ENCODE results near the gene DPF1. TPM values are rescaled to one million over a fixed set of nuclear protein-coding genes. Genes with fewer than 3 reads are reported as not detected.

DPF1 gene
- polyA plus RNA-seq, 1 donor (not counting 4 experiments of a cell fraction or from before 2014, with no cell fraction given) = 1.5 TPM

DNA sequence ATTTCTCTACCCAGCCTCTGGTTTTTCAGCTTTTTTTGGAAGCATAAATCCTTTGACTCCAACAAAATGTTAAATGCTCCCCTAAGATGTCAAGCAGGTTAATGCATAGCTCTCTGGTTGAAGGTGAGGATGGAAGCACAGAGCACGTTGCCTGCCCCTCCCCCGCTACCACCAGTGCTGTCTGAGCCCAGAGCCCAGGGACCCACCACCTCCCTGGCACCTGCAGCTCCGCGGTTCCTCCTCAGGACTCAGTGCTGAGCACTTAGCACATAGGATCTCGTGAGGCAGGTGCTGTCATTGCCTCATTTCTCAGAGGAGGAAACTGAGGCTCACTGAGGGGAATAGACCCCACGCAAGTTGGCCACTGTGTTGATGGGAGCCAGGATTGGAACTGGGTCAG is 48.6 kb downstream of the DPF1 start:
- no peak for FAIRE-seq
- H3K9me3 ChIP-seq (ENCODE audit: control insufficient read depth, low read depth, low read length) = no peaks in the 10 kb centered on the region
- H3K9me1 ChIP-seq (ENCODE audit: control insufficient read depth, extremely low read depth, insufficient read depth, low read length) = no peaks in the 10 kb centered on the region
- TF ChIP-seq EZH2 (IDR thresholded peaks at IDR 0.05; ENCODE audit: low read length) = no peak
- TF ChIP-seq, protein P1, sequence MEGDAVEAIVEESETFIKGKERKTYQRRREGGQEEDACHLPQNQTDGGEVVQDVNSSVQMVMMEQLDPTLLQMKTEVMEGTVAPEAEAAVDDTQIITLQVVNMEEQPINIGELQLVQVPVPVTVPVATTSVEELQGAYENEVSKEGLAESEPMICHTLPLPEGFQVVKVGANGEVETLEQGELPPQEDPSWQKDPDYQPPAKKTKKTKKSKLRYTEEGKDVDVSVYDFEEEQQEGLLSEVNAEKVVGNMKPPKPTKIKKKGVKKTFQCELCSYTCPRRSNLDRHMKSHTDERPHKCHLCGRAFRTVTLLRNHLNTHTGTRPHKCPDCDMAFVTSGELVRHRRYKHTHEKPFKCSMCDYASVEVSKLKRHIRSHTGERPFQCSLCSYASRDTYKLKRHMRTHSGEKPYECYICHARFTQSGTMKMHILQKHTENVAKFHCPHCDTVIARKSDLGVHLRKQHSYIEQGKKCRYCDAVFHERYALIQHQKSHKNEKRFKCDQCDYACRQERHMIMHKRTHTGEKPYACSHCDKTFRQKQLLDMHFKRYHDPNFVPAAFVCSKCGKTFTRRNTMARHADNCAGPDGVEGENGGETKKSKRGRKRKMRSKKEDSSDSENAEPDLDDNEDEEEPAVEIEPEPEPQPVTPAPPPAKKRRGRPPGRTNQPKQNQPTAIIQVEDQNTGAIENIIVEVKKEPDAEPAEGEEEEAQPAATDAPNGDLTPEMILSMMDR (optimal IDR thresholded peaks at IDR 0.05 in 1 of 3, IDR thresholded peaks at IDR 0.05 in 1 of 3, conservative IDR thresholded peaks at IDR 0.05 in 1 of 3; ENCODE audit: extremely low read depth in 1 of 3, insufficient read depth in 2 of 3, low read length in 3 of 3) = no peak
- no peaks in the 10 kb centered on the region for H3K27me3 ChIP-seq (ENCODE audit: control insufficient read depth, extremely low read depth, insufficient read depth, low read length)
- H3K27ac ChIP-seq (ENCODE audit: control insufficient read depth, insufficient read depth, low read length) = no peak overlapping the region
- H3K4me1 ChIP-seq (ENCODE audit: control insufficient read depth, extremely low read depth, insufficient read depth, low read length) = peaks cover 24% of the 10 kb centered on the region
- peaks cover 28% of the 10 kb centered on the region for H3K79me2 ChIP-seq (ENCODE audit: control insufficient read depth, insufficient read depth, low read length)
- H3K36me3 ChIP-seq (ENCODE audit: control insufficient read depth in 2 of 2, extremely low read depth in 1 of 2, insufficient read depth in 2 of 2, low read length in 2 of 2) = peaks cover 2 to 10% of the 10 kb centered on the region in 2 experiments
- H3K4me3 ChIP-seq (ENCODE audit: control insufficient read depth in 2 of 3, extremely low read depth in 1 of 3, insufficient read depth in 2 of 3, low read depth in 1 of 3, low read length in 3 of 3) = no peak overlapping the region
- H3K9ac ChIP-seq (ENCODE audit: control insufficient read depth, extremely low read depth, insufficient read depth, low read length) = no peak overlapping the region
- no peaks in the 10 kb centered on the region for H4K20me1 ChIP-seq (ENCODE audit: control insufficient read depth, extremely low read depth, insufficient read depth, low read length)
- DNase-seq (ENCODE audit: low read depth, low spot score) = no peak
- H2AFZ ChIP-seq (ENCODE audit: control insufficient read depth, low read length) = no peak overlapping the region
- dilution Hi-C loops (cut with MboI; ENCODE audit: extremely low pct_ligation_motif_present, low sequenced_read_pairs) = no loop called here
- H3K4me2 ChIP-seq (ENCODE audit: control insufficient read depth, extremely low read depth, insufficient read depth, low read depth, low read length) = no peak overlapping the region

DNA sequence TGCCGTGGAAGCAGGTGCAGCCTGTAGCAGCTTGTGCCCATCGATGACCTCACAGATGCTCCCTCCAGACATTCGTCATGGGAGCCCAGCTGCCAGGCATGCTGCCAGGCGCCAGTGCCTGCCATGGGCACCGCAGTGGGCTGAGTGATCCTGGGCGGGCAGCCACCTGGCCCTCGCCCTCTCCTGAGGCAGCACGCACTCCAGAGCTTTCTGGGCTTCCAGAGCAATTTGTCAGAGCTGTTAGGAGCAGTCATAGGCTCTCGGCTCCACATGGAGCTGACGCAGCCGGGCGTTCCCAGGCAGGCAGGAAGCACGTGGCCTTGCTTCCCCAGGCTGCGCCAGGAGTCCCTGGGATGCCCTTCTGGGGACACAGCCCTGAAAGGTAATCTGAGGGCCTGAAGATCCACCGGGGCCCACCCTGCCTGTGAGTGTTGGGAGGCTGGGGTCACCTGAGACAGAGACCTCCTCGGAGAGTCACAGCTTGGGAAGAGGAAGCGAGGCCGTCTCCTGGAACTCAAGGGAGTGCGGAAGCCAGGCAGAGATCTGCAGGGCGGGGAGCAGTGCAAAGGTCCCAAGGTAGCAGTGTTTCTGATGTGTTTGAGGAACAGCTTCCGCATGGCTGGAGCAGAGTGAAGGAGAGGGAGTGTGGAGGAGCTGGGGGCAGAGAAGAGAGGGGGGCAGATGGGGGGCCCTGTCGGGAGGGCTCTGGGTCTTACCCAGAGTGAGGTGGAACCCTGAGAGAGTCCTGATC is 50.6 kb downstream of the DPF1 start:
- dilution Hi-C loops (cut with MboI; ENCODE audit: extremely low pct_ligation_motif_present, low sequenced_read_pairs) = no loop called here
- no peaks in the 10 kb centered on the region for H4K20me1 ChIP-seq (ENCODE audit: control insufficient read depth, extremely low read depth, insufficient read depth, low read length)
- peak; percentile 92 for DNase-seq (ENCODE audit: low read depth, low spot score)

More for the DNA sequence above, 50.6 kb downstream of the DPF1 start:
- Histone ChIP-seq H3K79me2 (ENCODE audit: control insufficient read depth, insufficient read depth, low read length) (peaks cover 27% of the 10 kb centered on the region), H3K9ac (ENCODE audit: control insufficient read depth, extremely low read depth, insufficient read depth, low read length) (peak overlapping the region; percentile 85), H3K9me3 (ENCODE audit: control insufficient read depth, low read depth, low read length) (no peaks in the 10 kb centered on the region), H3K27me3 (ENCODE audit: control insufficient read depth, extremely low read depth, insufficient read depth, low read length) (no peaks in the 10 kb centered on the region), H3K36me3 (ENCODE audit: control insufficient read depth in 2 of 2, extremely low read depth in 1 of 2, insufficient read depth in 2 of 2, low read length in 2 of 2) (peaks cover 2 to 10% of the 10 kb centered on the region in 2 experiments), H3K4me2 (ENCODE audit: control insufficient read depth, extremely low read depth, insufficient read depth, low read depth, low read length) (peak overlapping the region; percentile 60), H3K9me1 (ENCODE audit: control insufficient read depth, extremely low read depth, insufficient read depth, low read length) (no peaks in the 10 kb centered on the region), H2AFZ (ENCODE audit: control insufficient read depth, low read length) (no peak overlapping the region), H3K27ac (ENCODE audit: control insufficient read depth, insufficient read depth, low read length) (peak overlapping the region; percentile 92), H3K4me3 (ENCODE audit: control insufficient read depth in 2 of 3, extremely low read depth in 1 of 3, insufficient read depth in 2 of 3, low read depth in 1 of 3, low read length in 3 of 3) (peak overlapping the region; percentile 51 to 59 (median 55)), H3K4me1 (ENCODE audit: control insufficient read depth, extremely low read depth, insufficient read depth, low read length) (peaks cover 24% of the 10 kb centered on the region)
- no peak for TF ChIP-seq EZH2 (IDR thresholded peaks at IDR 0.05; ENCODE audit: low read length)
- TF ChIP-seq, protein P1 (optimal IDR thresholded peaks at IDR 0.05 in 1 of 3, IDR thresholded peaks at IDR 0.05 in 1 of 3, conservative IDR thresholded peaks at IDR 0.05 in 1 of 3; ENCODE audit: extremely low read depth in 1 of 3, insufficient read depth in 2 of 3, low read length in 3 of 3) = no peak
- peak; percentile 94 for FAIRE-seq
